Caco-2 (cell line): ENCODE results near the gene LRMDA. TPM values are rescaled to one million over a fixed set of nuclear protein-coding genes. Genes with fewer than 3 reads are reported as not detected.
"Not testable (repeated sequence)": the region's sequence is repeated elsewhere in the genome, so short reads cannot be mapped to it uniquely, and the experiment has no call there.

Source experiments
- BruUV-seq: library from RNA; stranded (reverse); fragments of 400-500 nt; replicated peaks from 2 replicates; lab custom pipeline; 2021; lab: Mats Ljungman, UMichigan
- CTCF ChIA-PET: fragments of 300-600 bp; sonication (Branson Sonifier 250); formaldehyde crosslinking; loops from one replicate; lab custom pipeline; 2022; ENCODE audit warnings: antibody characterized with exemption; lab: Charles Lee
- POLR2A ChIA-PET: fragments of 300-600 bp; sonication (Branson Sonifier 250); formaldehyde crosslinking; loops from one replicate; lab custom pipeline; 2022; ENCODE audit warnings: antibody characterized with exemption; lab: Charles Lee
- DNase-seq, 2 experiments: peaks; one replicate each; pipeline versions ENCODE4 v3.0.0 to v3.0.0-alpha.2; 2020 to 2022
- H3K27me3 ChIP-seq: replicated peaks from 2 replicates; pipeline ENCODE4 v1.6.0; 2011; ENCODE audit warnings: low read length; ENCODE audit not compliant: control insufficient read depth, insufficient read depth
- H3K36me3 ChIP-seq: 2 replicates; pipeline ENCODE4 v1.5.1; 2011; ENCODE audit warnings: low read length; ENCODE audit not compliant: control insufficient read depth, insufficient read depth
- H3K4me1 ChIP-seq: fragments of 250-450 bp; sonication (Bioruptor Pico); 2 replicates; pipeline ENCODE4 v1.5.1; 2020; ENCODE audit warnings: mild to moderate bottlenecking
- H3K4me3 ChIP-seq: 2 replicates; pipeline ENCODE4 v1.5.1; 2011; ENCODE audit warnings: low read depth, mild to moderate bottlenecking, control low read depth, low read length
- H3K9me3 ChIP-seq: fragments of 250-450 bp; sonication (Bioruptor Pico); 2 replicates; pipeline ENCODE4 v1.5.1; 2020; ENCODE audit warnings: mild to moderate bottlenecking, moderate library complexity
- H3K27ac Mint-ChIP-seq: one replicate; pipeline ENCODE4 v1.8.0; 2022; ENCODE audit warnings: mixed read lengths; ENCODE audit not compliant: unreplicated experiment
- H3K27me3 Mint-ChIP-seq: one replicate; pipeline ENCODE4 v1.8.0; 2022; ENCODE audit warnings: mixed read lengths; ENCODE audit not compliant: insufficient read depth, unreplicated experiment
- H3K36me3 Mint-ChIP-seq: one replicate; pipeline ENCODE4 v1.8.0; 2022; ENCODE audit warnings: mild to moderate bottlenecking, mixed read lengths; ENCODE audit not compliant: insufficient read depth, unreplicated experiment
- H3K4me1 Mint-ChIP-seq: one replicate; pipeline ENCODE4 v1.8.0; 2022; ENCODE audit warnings: low read depth, mixed read lengths; ENCODE audit not compliant: unreplicated experiment
- H3K4me3 Mint-ChIP-seq: one replicate; pipeline ENCODE4 v1.8.0; 2022; ENCODE audit warnings: mild to moderate bottlenecking, moderate library complexity, mixed read lengths; ENCODE audit not compliant: unreplicated experiment
- H3K9me3 Mint-ChIP-seq: one replicate; pipeline ENCODE4 v1.8.0; 2022; ENCODE audit warnings: mixed read lengths; ENCODE audit not compliant: unreplicated experiment
- CTCF ChIP-seq, 2 experiments: fragments of 200-600 bp in 1 of 2; IDR thresholded peaks; 1 replicate in 1 of 2; 2 replicates in 1 of 2; pipeline versions ENCODE4 v1.5.1 to v1.8.0; 2011 to 2022; ENCODE audit warnings: antibody characterized with exemption in 1 of 2, control low read depth in 1 of 2, inconsistent platforms in 1 of 2, low read depth in 1 of 2, low read length in 1 of 2, mild to moderate bottlenecking in 1 of 2, moderate library complexity in 1 of 2; ENCODE audit not compliant: insufficient read depth in 1 of 2, severe bottlenecking in 1 of 2, unreplicated experiment in 1 of 2
- intact Hi-C: fragments of 100-400 bp; cut with micrococcal nuclease; formaldehyde crosslinking; loops from one replicate; pipeline ENCODE4 v1.10.0; 2022; ENCODE audit not compliant: unreplicated experiment
- total RNA-seq: library from RNA; stranded (reverse); gene quantifications from 2 replicates; pipeline ENCODE4 v1.2.3, GENCODE V29; 2022

Gene LRMDA
- total RNA-seq, 1 experiment from 2014 or later: 18.5 TPM

GRCh38 chr10:76523791-76524351 lies 1092.4 kb downstream of the LRMDA start:
- no peak overlapping the region for H3K4me3 Mint-ChIP-seq
- no TSS peak for BruUV-seq
- CTCF ChIA-PET: no interaction called here

GRCh38 chr10:76526833-76527232 lies 1095.4 kb downstream of the LRMDA start:
- H3K27ac Mint-ChIP-seq, H3K4me1 ChIP-seq, H3K4me3 ChIP-seq, H3K36me3 Mint-ChIP-seq, POLR2A ChIA-PET, H3K27me3 Mint-ChIP-seq, H3K9me3 ChIP-seq, DNase-seq, CTCF ChIA-PET, H3K36me3 ChIP-seq, H3K4me1 Mint-ChIP-seq, H3K4me3 Mint-ChIP-seq, intact Hi-C loops, BruUV-seq, H3K9me3 Mint-ChIP-seq, H3K27me3 ChIP-seq: not testable (repeated sequence)

More at GRCh38 chr10:76523791-76524351, 1092.4 kb downstream of the LRMDA start:
- POLR2A ChIA-PET: no interaction called here
- no peaks in the 10 kb centered on the region for H3K4me1 Mint-ChIP-seq
- no peaks in the 10 kb centered on the region for H3K36me3 ChIP-seq
- no peak overlapping the region for H3K27ac Mint-ChIP-seq
- no peaks in the 10 kb centered on the region for H3K27me3 Mint-ChIP-seq
- intact Hi-C loops: no loop called here
- H3K9me3 ChIP-seq: 0 out of 2 replicates have a peak, but pooled peaks cover 5% of the 10 kb centered on the region
- DNase-seq: no peak
- H3K36me3 Mint-ChIP-seq: no peaks in the 10 kb centered on the region
- H3K9me3 Mint-ChIP-seq: no peaks in the 10 kb centered on the region
- no peak for TF ChIP-seq CTCF (IDR thresholded peaks at IDR 0.05; ENCODE audit: insufficient read depth in 1 of 2, low read depth in 1 of 2, low read length in 1 of 2, severe bottlenecking in 1 of 2, unreplicated experiment in 1 of 2)
- no peak overlapping the region for H3K4me3 ChIP-seq
- no peaks in the 10 kb centered on the region; the same call in 1 of the 2 replicates for H3K27me3 ChIP-seq
- H3K4me1 ChIP-seq: no peaks in the 10 kb centered on the region

GRCh38 chr10:76540331-76540730 lies 1108.9 kb downstream of the LRMDA start:
- Mint-ChIP-seq H3K9me3 (no peaks in the 10 kb centered on the region), H3K36me3 (no peaks in the 10 kb centered on the region), H3K27ac (no peak overlapping the region), H3K4me1 (no peaks in the 10 kb centered on the region), H3K27me3 (no peaks in the 10 kb centered on the region), H3K4me3 (no peak overlapping the region)
- Histone ChIP-seq H3K4me3 (no peak overlapping the region), H3K27me3 (no peaks in the 10 kb centered on the region), H3K36me3 (no peaks in the 10 kb centered on the region), H3K9me3 (no peaks in the 10 kb centered on the region), H3K4me1 (no peaks in the 10 kb centered on the region)
- DNase-seq: no peak
- CTCF ChIA-PET: no interaction called here
- intact Hi-C loops: loop anchor here (10.0 kb wide), 2 partner anchors 506 to 1136 kb away; partner anchors contain the start of gene ZNF503
- POLR2A ChIA-PET: no interaction called here
- TF ChIP-seq CTCF (IDR thresholded peaks at IDR 0.05; ENCODE audit: insufficient read depth in 1 of 2, low read depth in 1 of 2, low read length in 1 of 2, severe bottlenecking in 1 of 2, unreplicated experiment in 1 of 2): no peak
- no TSS peak for BruUV-seq
